ENCODE results near the gene PPIL6.

- TF ChIP-seq, protein P1, sequence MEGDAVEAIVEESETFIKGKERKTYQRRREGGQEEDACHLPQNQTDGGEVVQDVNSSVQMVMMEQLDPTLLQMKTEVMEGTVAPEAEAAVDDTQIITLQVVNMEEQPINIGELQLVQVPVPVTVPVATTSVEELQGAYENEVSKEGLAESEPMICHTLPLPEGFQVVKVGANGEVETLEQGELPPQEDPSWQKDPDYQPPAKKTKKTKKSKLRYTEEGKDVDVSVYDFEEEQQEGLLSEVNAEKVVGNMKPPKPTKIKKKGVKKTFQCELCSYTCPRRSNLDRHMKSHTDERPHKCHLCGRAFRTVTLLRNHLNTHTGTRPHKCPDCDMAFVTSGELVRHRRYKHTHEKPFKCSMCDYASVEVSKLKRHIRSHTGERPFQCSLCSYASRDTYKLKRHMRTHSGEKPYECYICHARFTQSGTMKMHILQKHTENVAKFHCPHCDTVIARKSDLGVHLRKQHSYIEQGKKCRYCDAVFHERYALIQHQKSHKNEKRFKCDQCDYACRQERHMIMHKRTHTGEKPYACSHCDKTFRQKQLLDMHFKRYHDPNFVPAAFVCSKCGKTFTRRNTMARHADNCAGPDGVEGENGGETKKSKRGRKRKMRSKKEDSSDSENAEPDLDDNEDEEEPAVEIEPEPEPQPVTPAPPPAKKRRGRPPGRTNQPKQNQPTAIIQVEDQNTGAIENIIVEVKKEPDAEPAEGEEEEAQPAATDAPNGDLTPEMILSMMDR (IDR thresholded peaks at IDR 0.05): no peak
- no peak for TF ChIP-seq POLR2A (IDR thresholded peaks at IDR 0.05)
Measured at GRCh38 chr6:109377717-109378116, 62.7 kb downstream of the PPIL6 start.
